Naive thymus-derived CD4-positive, alpha-beta T cell (primary cell): ENCODE measurements around the gene DUSP2. TPM values are rescaled to one million over a fixed set of nuclear protein-coding genes. Genes with fewer than 3 reads are reported as not detected.

Experiments used
- ATAC-seq: fragments of 150-1000 bp; cut with Tn5 transposase; 2 replicates; pipeline ENCODE4 v1.10.0; 2021; ENCODE audit warnings: mild to moderate bottlenecking, moderate library complexity
- CTCF ChIA-PET: fragments of 350-600 bp; sonication (Branson Sonifier 250); formaldehyde crosslinking; loops from one replicate; lab custom pipeline; 2021; ENCODE audit warnings: antibody characterized with exemption; lab: Charles Lee
- POLR2A ChIA-PET: fragments of 350-600 bp; sonication (Branson Sonifier 250); formaldehyde crosslinking; loops from one replicate; lab custom pipeline; 2021; ENCODE audit warnings: antibody characterized with exemption, inconsistent platforms; lab: Charles Lee
- DNase-seq, 9 donors: peaks; one replicate each; pipeline versions ENCODE4 v3.0.0 to v3.0.0-alpha.2; 2020 to 2022; ENCODE audit warnings: mixed read lengths in 1 of 9
- H3K27ac ChIP-seq: one replicate; pipeline ENCODE4 v1.7.0; 2013; ENCODE audit warnings: mild to moderate bottlenecking, low read depth, low read length, moderate library complexity
- H3K27me3 ChIP-seq, 2 donors: one replicate each; pipeline ENCODE4 v1.7.0; 2013; ENCODE audit warnings: low read length in 2 of 2, mild to moderate bottlenecking in 2 of 2, moderate library complexity in 2 of 2; ENCODE audit not compliant: control insufficient read depth in 2 of 2, insufficient read depth in 2 of 2
- H3K36me3 ChIP-seq, 3 experiments: 1 replicate in 2 of 3; 2 replicates in 1 of 3; pipeline ENCODE4 v1.7.0; 2013; ENCODE audit warnings: low read length in 3 of 3, mild to moderate bottlenecking in 3 of 3, moderate library complexity in 1 of 3; ENCODE audit not compliant: insufficient read depth in 3 of 3, control insufficient read depth in 2 of 3
- H3K4me1 ChIP-seq, 2 donors: one replicate each; pipeline ENCODE4 v1.7.0; 2013; ENCODE audit warnings: low read length in 2 of 2, mild to moderate bottlenecking in 2 of 2, moderate library complexity in 1 of 2; ENCODE audit not compliant: control insufficient read depth in 2 of 2, insufficient read depth in 2 of 2
- H3K4me3 ChIP-seq: 2 replicates; pipeline ENCODE4 v1.7.0; 2013; ENCODE audit warnings: mild to moderate bottlenecking, low read length
- H3K9me3 ChIP-seq, 3 experiments: 1 replicate in 2 of 3; 2 replicates in 1 of 3; pipeline ENCODE4 v1.7.0; 2013; ENCODE audit warnings: low read length in 3 of 3; ENCODE audit not compliant: control insufficient read depth in 2 of 3
- H3K27ac Mint-ChIP-seq, 9 donors: one replicate each; pipeline ENCODE4 v1.8.0; 2020 to 2022; ENCODE audit warnings: mixed read lengths in 9 of 9, mild to moderate bottlenecking in 8 of 9, moderate library complexity in 5 of 9, inconsistent platforms in 2 of 9
- H3K27me3 Mint-ChIP-seq, 5 donors: one replicate each; pipeline ENCODE4 v1.8.0; 2021 to 2022; ENCODE audit warnings: mixed read lengths in 5 of 5, mild to moderate bottlenecking in 1 of 5
- H3K36me3 Mint-ChIP-seq, 5 donors: one replicate each; pipeline ENCODE4 v1.8.0; 2020 to 2022; ENCODE audit warnings: mixed read lengths in 5 of 5, mild to moderate bottlenecking in 3 of 5, inconsistent platforms in 1 of 5
- H3K4me1 Mint-ChIP-seq, 7 donors: one replicate each; pipeline ENCODE4 v1.8.0; 2020 to 2022; ENCODE audit warnings: mixed read lengths in 7 of 7, mild to moderate bottlenecking in 3 of 7, inconsistent platforms in 1 of 7
- H3K4me3 Mint-ChIP-seq, 10 donors: one replicate each; pipeline ENCODE4 v1.8.0; 2020 to 2022; ENCODE audit warnings: mild to moderate bottlenecking in 10 of 10, mixed read lengths in 10 of 10, moderate library complexity in 6 of 10, inconsistent platforms in 2 of 10
- H3K9me3 Mint-ChIP-seq, 11 donors: one replicate each; pipeline ENCODE4 v1.8.0; 2020 to 2022; ENCODE audit warnings: mixed read lengths in 11 of 11, mild to moderate bottlenecking in 4 of 11, inconsistent platforms in 1 of 11, moderate library complexity in 1 of 11
- intact Hi-C, 2 donors: fragments of 100-400 bp; cut with micrococcal nuclease; formaldehyde crosslinking; loops; one replicate each; pipeline ENCODE4 v1.15.1; 2023
- polyA plus RNA-seq, 2 donors: library from polyadenylated mRNA; unstranded; fragments of 300-500 nt; fragmentation: Illumina TruSeq; gene quantifications; one replicate each; pipeline ENCODE4 v1.2.3, GENCODE V29; 2021
- total RNA-seq, 6 experiments: library from RNA in 5 of 6; stranded (reverse) in 5 of 6; gene quantifications; 1 replicate in 5 of 6; 2 replicates in 1 of 6; pipeline ENCODE4 v1.2.3 and lab custom pipeline; 2021 to 2026

Gene DUSP2
- total and polyA plus RNA-seq, 7 experiments from 2014 or later: 21.0 to 255 (median 25.6) TPM

DNA sequence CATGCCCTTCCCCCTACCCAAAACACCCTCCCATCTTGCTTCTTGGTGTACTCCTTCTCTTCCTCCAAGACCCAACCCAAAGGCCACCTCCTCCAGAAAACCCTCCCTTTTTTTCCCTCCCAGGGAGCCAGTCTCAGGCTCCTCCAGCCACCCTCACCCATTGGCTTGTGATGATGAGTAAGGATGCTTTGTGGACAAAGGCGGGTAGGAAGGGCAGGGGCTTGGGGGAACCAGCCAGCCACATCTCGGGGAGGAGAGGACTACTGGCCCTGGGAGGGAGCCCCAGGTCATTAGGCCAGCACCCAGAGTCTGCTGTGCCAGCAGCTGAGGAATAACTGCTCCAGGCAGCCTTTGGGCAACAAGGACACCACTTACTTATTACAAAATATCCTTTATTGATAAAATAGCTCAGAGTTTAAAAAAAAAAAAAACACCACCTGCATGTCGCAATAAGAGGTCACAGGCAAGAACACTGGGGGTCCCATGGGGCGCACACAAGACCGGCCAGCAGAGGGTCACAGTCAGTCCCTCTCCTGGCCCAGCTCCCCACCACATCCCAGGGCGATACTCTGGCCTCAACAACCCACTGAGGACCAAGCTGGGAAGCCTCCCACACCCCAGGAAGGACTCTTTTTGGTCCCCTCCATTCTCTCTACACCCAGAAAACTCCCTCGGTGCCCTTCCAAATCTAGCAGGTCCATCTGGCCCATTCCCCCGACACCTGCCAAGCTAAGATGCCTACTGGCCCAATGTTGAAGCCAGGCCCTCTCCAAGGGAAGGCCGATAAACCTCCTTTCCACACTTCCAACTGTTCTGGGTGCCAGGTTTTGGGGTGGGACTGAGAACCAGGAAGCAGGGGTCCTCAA lies 32.5 kb downstream of the DUSP2 start:
- DNase-seq (no peak), ATAC-seq (no peak)
- CTCF ChIA-PET: interaction anchor here (1.0 kb wide), 1 partner anchor 120 kb away, joined by 3 read pairs; no protein-coding TSS in a partner anchor
- peaks cover 4 to 14% (median 7%) of the 10 kb centered on the region in 7 donors for H3K4me1 Mint-ChIP-seq
- no peak overlapping the region for H3K27ac ChIP-seq
- H3K27ac Mint-ChIP-seq: no peak overlapping the region
- POLR2A ChIA-PET: interaction anchor here (0.6 kb wide), 1 partner anchor 699 kb away, joined by 3 read pairs; no protein-coding TSS in a partner anchor
- peaks cover 5 to 7% of the 10 kb centered on the region in 2 donors for H3K4me1 ChIP-seq
- H3K9me3 Mint-ChIP-seq: no peaks in the 10 kb centered on the region
- no peak overlapping the region for H3K4me3 ChIP-seq
- no peaks in the 10 kb centered on the region for H3K27me3 ChIP-seq
- no peak overlapping the region for H3K4me3 Mint-ChIP-seq
- H3K36me3 ChIP-seq: no peaks in the 10 kb centered on the region
- peaks cover 0 to 1% (median 0%) of the 10 kb centered on the region in 5 donors for H3K36me3 Mint-ChIP-seq
- intact Hi-C loops: no loop called here
- H3K27me3 Mint-ChIP-seq: peaks cover 0 to 12% (median 0%) of the 10 kb centered on the region in 5 donors
- H3K9me3 ChIP-seq: no peaks in the 10 kb centered on the region

- H3K36me3 ChIP-seq: no peaks in the 10 kb centered on the region
- no peak overlapping the region for H3K4me3 ChIP-seq
- H3K27ac Mint-ChIP-seq: no peak overlapping the region
- no peaks in the 10 kb centered on the region for H3K9me3 ChIP-seq
- H3K4me1 ChIP-seq: no peaks in the 10 kb centered on the region
- ChIA-PET POLR2A (no interaction called here), CTCF (interaction anchor here (0.6 kb wide), 1 partner anchor 138 kb away, joined by 4 read pairs; no protein-coding TSS in a partner anchor)
- peaks cover 0 to 10% (median 0%) of the 10 kb centered on the region in 5 donors for H3K27me3 Mint-ChIP-seq
- peaks cover 0 to 1% (median 0%) of the 10 kb centered on the region in 5 donors for H3K36me3 Mint-ChIP-seq
- no peak overlapping the region for H3K4me3 Mint-ChIP-seq
- DNase-seq (no peak), ATAC-seq (no peak)
- no peak overlapping the region for H3K27ac ChIP-seq
- intact Hi-C loops: no loop called here
- no peaks in the 10 kb centered on the region for H3K9me3 Mint-ChIP-seq
- peaks cover 0 to 7% (median 6%) of the 10 kb centered on the region in 7 donors for H3K4me1 Mint-ChIP-seq
- no peaks in the 10 kb centered on the region for H3K27me3 ChIP-seq
Observed at GRCh38 chr2:96111823-96112500, 33.3 kb downstream of the DUSP2 start.

DNA sequence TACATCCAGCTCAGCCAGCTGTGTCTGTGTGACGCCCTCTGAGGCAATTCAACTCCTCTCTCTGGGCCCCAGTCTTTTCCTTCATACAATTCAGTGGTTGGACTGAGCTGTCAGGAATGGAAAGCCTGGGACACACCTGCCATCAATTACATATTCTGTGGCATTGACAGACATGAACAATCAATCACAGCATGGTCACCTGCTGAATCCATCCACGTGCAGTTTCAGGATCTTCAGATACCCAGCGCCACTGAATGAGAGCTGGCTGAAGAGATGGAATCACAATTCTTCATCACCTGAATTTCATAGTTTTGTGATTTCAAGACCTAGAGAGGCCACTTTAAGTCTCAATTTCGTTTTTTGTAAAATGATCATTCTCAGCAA lies 34.0 kb downstream of the DUSP2 start:
- H3K9me3 Mint-ChIP-seq: peaks cover 0 to 6% (median 0%) of the 10 kb centered on the region in 11 donors
- H3K4me3 Mint-ChIP-seq: no peak overlapping the region
- ChIA-PET CTCF (interaction anchor here (0.6 kb wide), 1 partner anchor 137 kb away, joined by 4 read pairs; no protein-coding TSS in a partner anchor), POLR2A (no interaction called here)
- Histone ChIP-seq H3K9me3 (no peaks in the 10 kb centered on the region), H3K4me1 (no peaks in the 10 kb centered on the region), H3K36me3 (no peaks in the 10 kb centered on the region), H3K4me3 (no peak overlapping the region), H3K27me3 (no peaks in the 10 kb centered on the region), H3K27ac (no peak overlapping the region)
- no peak for ATAC-seq
- DNase-seq: no peak
- intact Hi-C loops: no loop called here
- peaks cover 0 to 10% (median 0%) of the 10 kb centered on the region in 5 donors for H3K27me3 Mint-ChIP-seq
- H3K27ac Mint-ChIP-seq: no peak overlapping the region
- H3K4me1 Mint-ChIP-seq: peaks cover 0 to 7% (median 6%) of the 10 kb centered on the region in 7 donors
- peaks cover 0 to 1% (median 0%) of the 10 kb centered on the region in 5 donors for H3K36me3 Mint-ChIP-seq

DNA sequence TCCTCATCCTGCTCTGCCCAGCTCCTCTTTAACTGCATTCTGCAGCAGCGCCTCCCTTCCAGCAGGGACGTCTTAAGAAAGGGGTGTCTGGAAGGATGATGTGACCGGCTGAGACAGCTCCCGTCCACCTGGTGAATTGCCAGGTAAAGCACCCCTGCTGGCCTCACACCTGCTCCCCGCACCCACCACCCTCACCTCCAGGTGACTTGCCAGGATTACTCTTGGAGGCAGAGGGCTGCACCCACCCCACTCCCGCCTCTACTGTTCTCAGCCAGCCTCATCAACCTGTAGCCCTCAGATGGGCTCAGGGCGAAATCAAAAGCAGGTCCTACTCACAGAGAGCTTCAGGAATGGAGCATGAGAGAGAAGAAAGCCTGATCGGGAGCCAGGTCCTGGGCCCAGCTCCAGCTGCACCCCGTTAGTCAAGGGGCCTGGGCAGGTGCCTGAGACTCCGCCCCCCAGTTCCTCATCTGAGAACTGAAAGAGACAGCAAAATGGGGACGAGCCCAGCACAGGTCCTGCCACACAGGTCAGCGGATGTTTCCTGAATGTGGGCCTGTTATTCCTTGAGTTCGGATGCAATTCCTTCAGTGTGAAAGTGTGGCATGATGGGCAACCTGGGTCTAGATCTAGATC lies 34.5 kb downstream of the DUSP2 start:
- CTCF ChIA-PET: no interaction called here
- H3K4me1 Mint-ChIP-seq: peaks cover 0 to 6% (median 5%) of the 10 kb centered on the region in 7 donors
- no peak for DNase-seq

GRCh38 chr2:96109931-96110511 lies 35.2 kb downstream of the DUSP2 start:
- Histone ChIP-seq H3K27me3 (no peaks in the 10 kb centered on the region), H3K4me3 (no peak overlapping the region), H3K9me3 (peaks cover 0 to 10% (median 0%) of the 10 kb centered on the region in 3 experiments), H3K4me1 (no peaks in the 10 kb centered on the region), H3K27ac (no peak overlapping the region), H3K36me3 (no peaks in the 10 kb centered on the region)
- Mint-ChIP-seq H3K4me1 (peaks cover 0 to 4% (median 0%) of the 10 kb centered on the region in 7 donors), H3K27ac (no peak overlapping the region), H3K36me3 (peaks cover 0 to 6% (median 0%) of the 10 kb centered on the region in 5 donors), H3K9me3 (peaks cover 0 to 18% (median 8%) of the 10 kb centered on the region in 11 donors), H3K27me3 (peaks cover 0 to 5% (median 0%) of the 10 kb centered on the region in 5 donors), H3K4me3 (no peak overlapping the region)
- ATAC-seq: no peak
- CTCF ChIA-PET: no interaction called here
- intact Hi-C loops: no loop called here
- DNase-seq: no peak
- POLR2A ChIA-PET: no interaction called here

More for the DNA sequence above, 34.5 kb downstream of the DUSP2 start:
- no peak overlapping the region for H3K27ac Mint-ChIP-seq
- intact Hi-C loops: no loop called here
- H3K27me3 ChIP-seq: no peaks in the 10 kb centered on the region
- peaks cover 0 to 11% (median 1%) of the 10 kb centered on the region in 11 donors for H3K9me3 Mint-ChIP-seq
- H3K27ac ChIP-seq: no peak overlapping the region
- no peak overlapping the region for H3K4me3 Mint-ChIP-seq
- H3K27me3 Mint-ChIP-seq: peaks cover 0 to 7% (median 0%) of the 10 kb centered on the region in 5 donors
- no peaks in the 10 kb centered on the region for H3K36me3 ChIP-seq
- peaks cover 0 to 3% (median 0%) of the 10 kb centered on the region in 3 experiments for H3K9me3 ChIP-seq
- no peak overlapping the region for H3K4me3 ChIP-seq
- no peaks in the 10 kb centered on the region for H3K4me1 ChIP-seq
- POLR2A ChIA-PET: no interaction called here
- ATAC-seq: no peak
- H3K36me3 Mint-ChIP-seq: peaks cover 0 to 1% (median 0%) of the 10 kb centered on the region in 5 donors

- Histone ChIP-seq H3K4me3 (no peak overlapping the region), H3K27ac (no peak overlapping the region), H3K9me3 (peaks cover 0 to 13% (median 0%) of the 10 kb centered on the region in 3 experiments), H3K36me3 (no peaks in the 10 kb centered on the region), H3K27me3 (no peaks in the 10 kb centered on the region), H3K4me1 (no peaks in the 10 kb centered on the region)
- intact Hi-C loops: no loop called here
- ATAC-seq: no peak
- Mint-ChIP-seq H3K36me3 (peaks cover 0 to 6% (median 0%) of the 10 kb centered on the region in 5 donors), H3K4me3 (no peak overlapping the region), H3K9me3 (peaks cover 0 to 22% (median 10%) of the 10 kb centered on the region in 11 donors), H3K27me3 (peaks cover 0 to 5% (median 0%) of the 10 kb centered on the region in 5 donors), H3K27ac (no peak overlapping the region), H3K4me1 (peaks cover 0 to 4% (median 0%) of the 10 kb centered on the region in 7 donors)
- CTCF ChIA-PET: no interaction called here
- POLR2A ChIA-PET: no interaction called here
- no peak for DNase-seq
Observed at GRCh38 chr2:96109361-96109680, 35.9 kb downstream of the DUSP2 start.
